Panc1 (cell line): ENCODE results near the gene ZNF580. TPM values are rescaled to one million over a fixed set of nuclear protein-coding genes. Genes with fewer than 3 reads are reported as not detected.

ENCODE experiments used
- ATAC-seq: fragments of 200-7000 bp; cut with Tn5 transposase; 2 replicates; pipeline ENCODE4 v1.9.1; 2020; ENCODE audit warnings: mild to moderate bottlenecking, moderate library complexity
- BruUV-seq: library from RNA; stranded (reverse); fragments of 400-500 nt; replicated peaks from 2 replicates; lab custom pipeline; 2021; lab: Mats Ljungman, UMichigan
- CTCF ChIA-PET: fragments of 300-600 bp; sonication (Branson Sonifier 250); formaldehyde crosslinking; loops from one replicate; lab custom pipeline; 2022; ENCODE audit warnings: antibody characterized with exemption; lab: Charles Lee
- POLR2A ChIA-PET: fragments of 300-600 bp; sonication (Branson Sonifier 250); formaldehyde crosslinking; loops from one replicate; lab custom pipeline; 2022; ENCODE audit warnings: antibody characterized with exemption; lab: Charles Lee
- DNase-seq: peaks from one replicate; pipeline ENCODE4 v3.0.0-alpha.2; 2010; ENCODE audit warnings: low read depth, low spot score
- H3K27ac ChIP-seq: 2 replicates; pipeline ENCODE4 v1.5.1; 2011; ENCODE audit warnings: mild to moderate bottlenecking, low read length, inconsistent platforms
- H3K27me3 ChIP-seq: fragments of 200-500 bp; sonication (Bioruptor generic); 2 replicates; pipeline ENCODE4 v1.6.0; 2014; ENCODE audit warnings: low read length, inconsistent platforms; ENCODE audit not compliant: control insufficient read depth, insufficient read depth
- H3K36me3 ChIP-seq: fragments of 200-500 bp; sonication (Bioruptor generic); 2 replicates; pipeline ENCODE4 v1.5.1; 2014; ENCODE audit warnings: inconsistent platforms, mild to moderate bottlenecking, low read length, moderate library complexity; ENCODE audit not compliant: control insufficient read depth, insufficient read depth
- H3K4me1 ChIP-seq: 2 replicates; pipeline ENCODE4 v1.5.1; 2011; ENCODE audit warnings: inconsistent platforms, mild to moderate bottlenecking, low read length, moderate library complexity; ENCODE audit not compliant: control insufficient read depth, insufficient read depth
- H3K4me3 ChIP-seq, 2 experiments: 2 replicates each; pipeline ENCODE4 v1.5.1; 2011 to 2012; ENCODE audit warnings: low read depth in 2 of 2, low read length in 2 of 2, mild to moderate bottlenecking in 2 of 2, inconsistent platforms in 1 of 2, moderate library complexity in 1 of 2
- H3K9me3 ChIP-seq: fragments of 200-500 bp; sonication (Bioruptor generic); 2 replicates; pipeline ENCODE4 v1.5.1; 2014; ENCODE audit warnings: low read depth, mild to moderate bottlenecking, inconsistent platforms, low read length, moderate library complexity; ENCODE audit not compliant: control insufficient read depth, insufficient read depth
- CTCF ChIP-seq: fragments of 450-650 bp; IDR thresholded peaks from 2 replicates; pipeline ENCODE4 v1.5.1; 2017; ENCODE audit warnings: mild to moderate bottlenecking
- POLR2AphosphoS5 ChIP-seq: IDR thresholded peaks from 2 replicates; pipeline ENCODE4 v1.6.1; 2012; ENCODE audit warnings: mild to moderate bottlenecking, low read depth, low read length, moderate library complexity
- REST ChIP-seq, 2 experiments: IDR thresholded peaks; 2 replicates each; pipeline ENCODE4 v1.6.1; 2011 to 2012; ENCODE audit warnings: low read depth in 2 of 2, control low read depth in 1 of 2, low read length in 1 of 2, mild to moderate bottlenecking in 1 of 2, moderate library complexity in 1 of 2; ENCODE audit not compliant: insufficient read depth in 1 of 2
- SIN3A ChIP-seq: IDR thresholded peaks from 2 replicates; pipeline ENCODE4 v1.6.1; 2012; ENCODE audit warnings: low read depth, mild to moderate bottlenecking, low read length, moderate library complexity, borderline replicate concordance; ENCODE audit not compliant: insufficient read depth
- TCF7L2 ChIP-seq: IDR thresholded peaks from 2 replicates; pipeline ENCODE4 v1.6.1; 2011; ENCODE audit warnings: mild to moderate bottlenecking, low read depth, low read length, inconsistent platforms
- in situ Hi-C: cut with HindIII; loops from 2 replicates; pipeline ENCODE4 v1.10.0; 2016; ENCODE audit warnings: low sequenced_read_pairs, low pct_unique_long_range_greater_than_20kb
- intact Hi-C: fragments of 100-400 bp; cut with micrococcal nuclease; formaldehyde crosslinking; loops from one replicate; pipeline ENCODE4 v1.10.0; 2022; ENCODE audit not compliant: unreplicated experiment
- total RNA-seq: library from RNA; stranded (reverse); gene quantifications from one replicate; pipeline ENCODE4 v1.2.1, GENCODE V29; 2021; ENCODE audit not compliant: unreplicated experiment

The ZNF580 gene
- total RNA-seq, 1 experiment from 2014 or later, result 58.0 TPM

GRCh38 chr19:55615543-55616394, 25.0 kb upstream of the ZNF580 start:
- Histone ChIP-seq H3K9me3 (no peaks in the 10 kb centered on the region), H3K27me3 (no peaks in the 10 kb centered on the region), H3K27ac (no peak overlapping the region), H3K36me3 (no peaks in the 10 kb centered on the region), H3K4me1 (no peaks in the 10 kb centered on the region), H3K4me3 (no peak overlapping the region)
- ChIA-PET CTCF (no interaction called here), POLR2A (no interaction called here)
- intact Hi-C loops, result no loop called here
- in situ Hi-C loops, result no loop called here
- no peak for ATAC-seq
- TF ChIP-seq TCF7L2, result no peak
- TF ChIP-seq CTCF, result no peak
- TF ChIP-seq SIN3A, result no peak
- TF ChIP-seq REST (IDR thresholded peaks at IDR 0.05; ENCODE audit: insufficient read depth in 1 of 2, low read depth in 2 of 2, low read length in 1 of 2), result no peak
- no peak for TF ChIP-seq POLR2AphosphoS5
- no TSS peak for BruUV-seq
- no peak for DNase-seq

GRCh38 chr19:55616395-55616875, 24.4 kb upstream of the ZNF580 start:
- Histone ChIP-seq H3K27me3 (no peaks in the 10 kb centered on the region), H3K27ac (no peak overlapping the region), H3K9me3 (no peaks in the 10 kb centered on the region), H3K4me1 (no peaks in the 10 kb centered on the region), H3K36me3 (no peaks in the 10 kb centered on the region), H3K4me3 (no peak overlapping the region)
- intact Hi-C loops, result no loop called here
- ChIA-PET POLR2A (no interaction called here), CTCF (no interaction called here)
- in situ Hi-C loops, result no loop called here
- TF ChIP-seq TCF7L2 (no peak), REST (IDR thresholded peaks at IDR 0.05; ENCODE audit: insufficient read depth in 1 of 2, low read depth in 2 of 2, low read length in 1 of 2) (no peak), POLR2AphosphoS5 (no peak), SIN3A (no peak), CTCF (no peak)
- ATAC-seq (no peak), DNase-seq (no peak)
- no TSS peak for BruUV-seq
